Lung (tissue), 12 donors: ENCODE results near the gene SLC22A23. TPM values are rescaled to one million over a fixed set of nuclear protein-coding genes. Genes with fewer than 3 reads are reported as not detected.

Experiments used
- ATAC-seq: fragments of 200-7000 bp; cut with Tn5 transposase; one replicate; pipeline ENCODE4 v1.9.1; 2020; ENCODE audit warnings: moderate number of reproducible peaks; ENCODE audit not compliant: insufficient read depth, low FRiP score
- DNase-seq, 3 donors: peaks; one replicate each; pipeline ENCODE4 v3.0.0-alpha.2; 2013 to 2017
- H3K27ac ChIP-seq, 2 donors: one replicate each; pipeline ENCODE4 v1.5.1; 2013; ENCODE audit warnings: mild to moderate bottlenecking in 2 of 2, moderate library complexity in 2 of 2, control low read depth in 1 of 2, inconsistent platforms in 1 of 2, low read depth in 1 of 2, low read length in 1 of 2
- H3K27me3 ChIP-seq, 3 donors: one replicate each; pipeline ENCODE4 v1.5.1; 2013; ENCODE audit warnings: low read length in 2 of 3; ENCODE audit not compliant: control insufficient read depth in 3 of 3, insufficient read depth in 3 of 3
- H3K36me3 ChIP-seq, 4 donors: one replicate each; pipeline ENCODE4 v1.5.1; 2013; ENCODE audit warnings: low read length in 4 of 4, mild to moderate bottlenecking in 1 of 4, moderate library complexity in 1 of 4; ENCODE audit not compliant: control insufficient read depth in 4 of 4, insufficient read depth in 4 of 4
- H3K4me1 ChIP-seq, 5 donors: one replicate each; pipeline ENCODE4 v1.5.1; 2013; ENCODE audit warnings: low read length in 5 of 5, mild to moderate bottlenecking in 2 of 5, moderate library complexity in 1 of 5; ENCODE audit not compliant: control insufficient read depth in 5 of 5, insufficient read depth in 5 of 5
- H3K4me3 ChIP-seq: one replicate; pipeline ENCODE4 v1.5.1; 2013; ENCODE audit warnings: mild to moderate bottlenecking, control low read depth, moderate library complexity
- H3K9ac ChIP-seq, 2 donors: one replicate each; pipeline ENCODE4 v1.5.1; 2013; ENCODE audit warnings: low read length in 2 of 2, control low read depth in 1 of 2; ENCODE audit not compliant: insufficient read depth in 1 of 2
- H3K9me3 ChIP-seq, 4 donors: one replicate each; pipeline ENCODE4 v1.5.1; 2013; ENCODE audit warnings: low read length in 3 of 4, mild to moderate bottlenecking in 1 of 4, moderate library complexity in 1 of 4; ENCODE audit not compliant: control insufficient read depth in 4 of 4, insufficient read depth in 3 of 4
- WGBS, 2 donors: extraction: QIAGEN DNeasy Blood & Tissue Kit; methylation state at CpG; one replicate each; pipeline ENCODE4 v1.1.7; 2013; 5-methylcytosine and 5-hydroxymethylcytosine counted together
- polyA plus RNA-seq, 2 donors: library from polyadenylated mRNA; stranded (reverse); fragments of 200-250 nt; gene quantifications; one replicate each; pipeline ENCODE4 v1.2.1, GENCODE V29; 2013
- total RNA-seq, 2 donors: library from RNA; depleted of rRNA in 1 of 2; stranded (reverse); fragments of >200 nt in 1 of 2; gene quantifications; one replicate each; pipeline ENCODE4 v1.2.1, GENCODE V29; 2014 to 2021
- TF ChIP-seq, protein P1 (sequence below): IDR thresholded peaks from 2 replicates; pipeline ENCODE4 v1.5.1; 2012; ENCODE audit warnings: mild to moderate bottlenecking; ENCODE audit errors: control extremely low read depth, extremely low read depth
- donor health status: control.
- donor health status: control.
- donor health status: Bipolar disorder and iron deficiency.
- donor health status: healthy.
- donor health status: DM: yes; HTN: yes; CAD: no.

SLC22A23 gene
- total and polyA plus RNA-seq, 4 donors: 6.6 to 45.6 (median 24.1) TPM

DNA sequence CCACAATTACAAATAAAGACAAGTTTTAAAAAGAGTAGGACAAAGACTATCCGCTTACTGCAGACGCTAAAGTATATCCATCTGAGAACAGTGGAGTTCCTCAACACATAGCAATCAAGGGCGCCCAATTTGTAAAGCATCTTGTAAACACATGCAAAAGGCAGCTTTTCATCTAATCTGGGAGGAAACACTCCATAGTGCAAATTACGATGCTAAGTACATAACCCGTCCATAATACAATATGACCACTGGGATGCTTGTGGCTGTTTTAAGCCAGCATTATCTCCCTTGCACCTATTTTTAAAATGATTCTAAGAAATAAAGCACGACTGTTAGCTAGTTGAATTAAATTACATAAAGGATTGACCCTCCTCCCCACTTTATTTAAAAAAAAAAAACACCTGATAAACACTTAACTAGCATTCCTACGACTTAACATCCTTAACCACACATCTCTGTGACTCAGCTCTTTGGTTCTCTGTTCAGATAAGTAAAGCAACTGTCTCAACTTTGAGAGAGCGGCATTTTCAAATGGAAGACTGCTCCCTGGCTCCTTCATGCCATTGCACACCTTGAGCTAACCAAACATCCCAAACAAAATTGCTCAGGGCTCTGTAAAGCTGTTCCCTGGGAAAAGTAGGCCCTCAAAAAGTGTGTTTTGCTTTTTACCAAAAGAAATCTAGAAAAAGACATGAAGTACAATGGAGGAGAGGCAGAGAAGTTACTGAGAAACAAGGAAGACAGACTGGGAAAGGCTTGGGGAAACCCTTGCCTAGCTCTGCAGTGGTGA is 14.2 kb downstream of the SLC22A23 start:
- 75 to 79% methylated on average over 8 of the region's 8 CpGs for WGBS, 2 donors
- no peak for DNase-seq
- ATAC-seq: no peak
- Histone ChIP-seq H3K9me3 (no peaks in the 10 kb centered on the region), H3K27me3 (no peaks in the 10 kb centered on the region), H3K36me3 (peaks cover 0 to 3% (median 1%) of the 10 kb centered on the region in 4 donors), H3K9ac (no peak overlapping the region), H3K4me3 (no peak overlapping the region), H3K4me1 (peaks cover 0 to 9% (median 0%) of the 10 kb centered on the region in 5 donors), H3K27ac (no peak overlapping the region)
- TF ChIP-seq, protein P1, sequence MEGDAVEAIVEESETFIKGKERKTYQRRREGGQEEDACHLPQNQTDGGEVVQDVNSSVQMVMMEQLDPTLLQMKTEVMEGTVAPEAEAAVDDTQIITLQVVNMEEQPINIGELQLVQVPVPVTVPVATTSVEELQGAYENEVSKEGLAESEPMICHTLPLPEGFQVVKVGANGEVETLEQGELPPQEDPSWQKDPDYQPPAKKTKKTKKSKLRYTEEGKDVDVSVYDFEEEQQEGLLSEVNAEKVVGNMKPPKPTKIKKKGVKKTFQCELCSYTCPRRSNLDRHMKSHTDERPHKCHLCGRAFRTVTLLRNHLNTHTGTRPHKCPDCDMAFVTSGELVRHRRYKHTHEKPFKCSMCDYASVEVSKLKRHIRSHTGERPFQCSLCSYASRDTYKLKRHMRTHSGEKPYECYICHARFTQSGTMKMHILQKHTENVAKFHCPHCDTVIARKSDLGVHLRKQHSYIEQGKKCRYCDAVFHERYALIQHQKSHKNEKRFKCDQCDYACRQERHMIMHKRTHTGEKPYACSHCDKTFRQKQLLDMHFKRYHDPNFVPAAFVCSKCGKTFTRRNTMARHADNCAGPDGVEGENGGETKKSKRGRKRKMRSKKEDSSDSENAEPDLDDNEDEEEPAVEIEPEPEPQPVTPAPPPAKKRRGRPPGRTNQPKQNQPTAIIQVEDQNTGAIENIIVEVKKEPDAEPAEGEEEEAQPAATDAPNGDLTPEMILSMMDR: no peak

DNA sequence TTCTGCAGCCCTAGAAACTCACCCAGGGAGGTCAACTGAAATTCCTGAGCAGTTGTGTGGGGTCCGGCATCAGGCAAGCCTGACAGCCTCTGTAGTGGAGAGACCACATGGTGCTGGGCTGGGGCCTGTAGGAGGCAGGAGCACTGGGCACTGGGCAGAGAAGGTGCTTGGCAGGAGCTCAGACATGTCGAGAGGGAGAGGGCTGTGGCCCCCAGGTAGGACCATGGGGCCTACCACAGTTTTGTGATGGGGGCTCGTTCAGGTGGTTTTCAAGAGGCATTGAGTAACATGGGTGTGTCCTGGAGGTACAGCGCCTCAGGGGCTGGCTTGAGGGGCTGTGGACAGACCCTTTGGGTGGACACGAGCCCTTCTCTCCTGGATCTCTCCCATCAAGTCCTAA is 15.9 kb downstream of the SLC22A23 start:
- WGBS, 2 donors: 87 to 91% methylated on average over 5 of the region's 5 CpGs
- H3K9ac ChIP-seq: no peak overlapping the region
- no peak overlapping the region for H3K4me3 ChIP-seq
- H3K9me3 ChIP-seq: no peaks in the 10 kb centered on the region
- ATAC-seq: no peak
- no peaks in the 10 kb centered on the region for H3K27me3 ChIP-seq
- H3K27ac ChIP-seq: no peak overlapping the region
- no peak for DNase-seq
- H3K36me3 ChIP-seq: peaks cover 0 to 3% (median 1%) of the 10 kb centered on the region in 4 donors
- TF ChIP-seq, protein P1: no peak
- H3K4me1 ChIP-seq: peaks cover 0 to 9% (median 0%) of the 10 kb centered on the region in 5 donors

DNA sequence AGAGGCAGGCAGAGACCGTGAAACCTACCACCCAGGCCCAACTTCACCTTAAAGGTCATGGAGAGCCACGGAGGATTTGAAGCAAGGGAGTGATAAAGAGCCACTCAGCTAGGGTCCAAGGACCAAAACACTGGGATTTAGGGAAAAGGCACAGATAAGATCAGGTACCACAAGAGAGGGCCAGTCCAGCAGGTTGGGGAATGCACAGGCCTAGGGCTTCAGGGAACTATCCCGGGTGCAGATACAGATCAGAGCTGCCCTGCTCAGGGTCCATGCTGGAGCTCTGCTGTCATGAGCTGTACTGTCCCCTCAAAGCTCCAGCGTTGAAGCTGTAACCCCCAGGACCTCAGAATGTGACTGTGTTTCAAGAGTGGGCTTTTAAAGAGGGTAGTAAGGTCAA is 16.9 kb downstream of the SLC22A23 start:
- peaks cover 0 to 3% (median 1%) of the 10 kb centered on the region in 4 donors for H3K36me3 ChIP-seq
- TF ChIP-seq, protein P1: no peak
- WGBS, 2 donors: 78 to 81% methylated on average over 4 of the region's 4 CpGs
- ATAC-seq (no peak), DNase-seq (no peak)
- no peak overlapping the region for H3K9ac ChIP-seq
- peaks cover 0 to 9% (median 0%) of the 10 kb centered on the region in 5 donors for H3K4me1 ChIP-seq
- H3K9me3 ChIP-seq: no peaks in the 10 kb centered on the region
- no peak overlapping the region for H3K27ac ChIP-seq
- H3K27me3 ChIP-seq: no peaks in the 10 kb centered on the region
- no peak overlapping the region for H3K4me3 ChIP-seq
